ENCODE data around the gene SAXO1.
A peak's percentile ranks its signal among the peaks of the same experiment; 100 is the strongest.

SAXO1 gene

DNA sequence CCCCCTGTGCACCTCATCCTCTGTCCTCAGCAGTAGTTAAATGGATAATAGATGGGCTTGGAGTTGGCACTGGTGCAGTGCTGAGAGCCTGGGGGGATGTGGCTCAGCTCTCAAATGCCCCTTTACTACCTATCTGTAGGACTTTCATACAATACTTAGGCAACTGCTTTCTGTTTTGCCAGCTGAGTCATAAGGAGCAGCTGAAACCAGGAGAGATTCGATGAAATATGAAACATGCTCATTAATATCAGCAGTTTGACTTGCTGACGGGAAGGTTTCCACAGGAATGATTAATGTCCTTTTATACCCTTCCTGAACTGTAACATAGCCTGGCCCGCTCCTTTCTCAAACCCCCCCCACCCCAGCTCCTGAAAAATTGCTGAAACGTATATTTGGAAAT lies 142.6 kb downstream of the SAXO1 start:
- DNase-seq (ENCODE audit: extremely low read depth, low read depth): peak; percentile 49
- TF ChIP-seq, protein P1, sequence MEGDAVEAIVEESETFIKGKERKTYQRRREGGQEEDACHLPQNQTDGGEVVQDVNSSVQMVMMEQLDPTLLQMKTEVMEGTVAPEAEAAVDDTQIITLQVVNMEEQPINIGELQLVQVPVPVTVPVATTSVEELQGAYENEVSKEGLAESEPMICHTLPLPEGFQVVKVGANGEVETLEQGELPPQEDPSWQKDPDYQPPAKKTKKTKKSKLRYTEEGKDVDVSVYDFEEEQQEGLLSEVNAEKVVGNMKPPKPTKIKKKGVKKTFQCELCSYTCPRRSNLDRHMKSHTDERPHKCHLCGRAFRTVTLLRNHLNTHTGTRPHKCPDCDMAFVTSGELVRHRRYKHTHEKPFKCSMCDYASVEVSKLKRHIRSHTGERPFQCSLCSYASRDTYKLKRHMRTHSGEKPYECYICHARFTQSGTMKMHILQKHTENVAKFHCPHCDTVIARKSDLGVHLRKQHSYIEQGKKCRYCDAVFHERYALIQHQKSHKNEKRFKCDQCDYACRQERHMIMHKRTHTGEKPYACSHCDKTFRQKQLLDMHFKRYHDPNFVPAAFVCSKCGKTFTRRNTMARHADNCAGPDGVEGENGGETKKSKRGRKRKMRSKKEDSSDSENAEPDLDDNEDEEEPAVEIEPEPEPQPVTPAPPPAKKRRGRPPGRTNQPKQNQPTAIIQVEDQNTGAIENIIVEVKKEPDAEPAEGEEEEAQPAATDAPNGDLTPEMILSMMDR (IDR thresholded peaks at IDR 0.05; ENCODE audit: low read depth, low read length): no peak

DNA sequence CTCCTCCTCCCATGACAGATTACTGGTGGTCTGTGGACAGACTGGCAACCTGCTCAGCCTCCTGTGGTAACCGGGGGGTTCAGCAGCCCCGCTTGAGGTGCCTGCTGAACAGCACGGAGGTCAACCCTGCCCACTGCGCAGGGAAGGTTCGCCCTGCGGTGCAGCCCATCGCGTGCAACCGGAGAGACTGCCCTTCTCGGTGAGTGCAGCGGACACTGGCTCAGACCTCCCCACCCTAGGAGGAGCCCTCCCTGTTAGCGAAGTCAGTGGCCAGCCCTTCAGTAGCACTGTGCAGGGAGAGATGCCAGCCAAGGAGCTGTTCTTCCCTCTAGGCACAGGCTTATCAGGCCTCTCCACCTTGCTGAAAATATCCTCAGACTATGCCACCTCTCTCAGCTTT lies 143.5 kb downstream of the SAXO1 start:
- TF ChIP-seq, protein P1 (IDR thresholded peaks at IDR 0.05; ENCODE audit: low read depth, low read length): no peak
- DNase-seq (ENCODE audit: extremely low read depth, low read depth): no peak

GRCh38 chr9:18888290-18888689 lies 144.7 kb downstream of the SAXO1 start:
- TF ChIP-seq, protein P1 (IDR thresholded peaks at IDR 0.05; ENCODE audit: low read depth, low read length): no peak
- DNase-seq (ENCODE audit: extremely low read depth, low read depth): peak; percentile 7

DNA sequence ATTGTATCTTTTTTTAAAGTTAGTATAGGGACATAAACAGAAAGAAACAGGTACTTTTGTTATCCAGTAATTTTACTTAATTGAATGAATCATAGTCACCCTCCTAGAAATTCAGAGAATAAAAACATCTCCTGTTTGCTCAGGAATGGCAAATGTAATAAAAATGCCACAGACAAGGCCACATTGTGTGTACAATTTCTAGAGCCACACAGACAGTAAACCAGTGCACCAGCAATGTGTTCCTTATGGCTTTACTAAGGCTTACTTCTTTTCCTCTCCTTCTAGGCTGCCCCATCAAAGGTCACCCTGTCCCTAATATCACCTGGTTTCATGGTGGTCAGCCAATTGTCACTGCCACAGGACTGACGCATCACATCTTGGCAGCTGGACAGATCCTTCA lies 145.5 kb downstream of the SAXO1 start:
- DNase-seq (ENCODE audit: extremely low read depth, low read depth): no peak
- TF ChIP-seq, protein P1 (IDR thresholded peaks at IDR 0.05; ENCODE audit: low read depth, low read length): no peak

- TF ChIP-seq, protein P1 (IDR thresholded peaks at IDR 0.05; ENCODE audit: low read depth, low read length): no peak
- no peak for DNase-seq (ENCODE audit: extremely low read depth, low read depth)
These were observed 151.3 kb downstream of the SAXO1 start for GRCh38 chr9:18881758-18882157.

GRCh38 chr9:18877984-18878383 lies 155.0 kb downstream of the SAXO1 start:
- TF ChIP-seq, protein P1 (IDR thresholded peaks at IDR 0.05; ENCODE audit: low read depth, low read length): no peak
- no peak for DNase-seq (ENCODE audit: extremely low read depth, low read depth)
